GM23338 (cell line): ENCODE measurements around the gene RASAL3.

Experiments
- CREB1 ChIP-seq: fragments of 250-450 bp; sonication (Bioruptor Pico); IDR thresholded peaks from 2 replicates; pipeline ENCODE4 v1.5.0; 2020; ENCODE audit warnings: low read depth, mild to moderate bottlenecking, moderate library complexity
- EZH2 ChIP-seq: fragments of 200-600 bp; sonication (generic); IDR thresholded peaks from one replicate; pipeline ENCODE4 v1.8.0; 2017; ENCODE audit warnings: antibody characterized with exemption, mild to moderate bottlenecking, low read depth; ENCODE audit not compliant: unreplicated experiment
- EZH2phosphoT487 ChIP-seq: fragments of 200-600 bp; sonication (generic); IDR thresholded peaks from one replicate; pipeline ENCODE4 v1.8.1; 2018; ENCODE audit warnings: antibody characterized with exemption; ENCODE audit not compliant: unreplicated experiment
- POLR2AphosphoS5 ChIP-seq: IDR thresholded peaks from 2 replicates; pipeline ENCODE4 v1.6.1; 2016; ENCODE audit warnings: antibody characterized with exemption, low read depth
- STAT1 ChIP-seq: IDR thresholded peaks from one replicate; pipeline ENCODE4 v1.6.1; 2016; ENCODE audit warnings: antibody characterized with exemption; ENCODE audit not compliant: unreplicated experiment
- ZNF114 ChIP-seq: fragments of 250-450 bp; sonication (Bioruptor Pico); IDR thresholded peaks from 2 replicates; pipeline ENCODE4 v1.5.0; 2020; ENCODE audit warnings: mild to moderate bottlenecking, moderate library complexity
- TF ChIP-seq, protein P1 (sequence below), 2 experiments: fragments of 200-600 bp in 1 of 2; sonication (generic) in 1 of 2; conservative IDR thresholded peaks; 2 replicates each; pipeline versions ENCODE4 v1.5.1 to v1.6.1; 2016 to 2017; ENCODE audit warnings: antibody characterized with exemption in 2 of 2, low read depth in 2 of 2, mild to moderate bottlenecking in 2 of 2, moderate library complexity in 1 of 2
- TF ChIP-seq, protein P2 (sequence below): IDR thresholded peaks from one replicate; pipeline ENCODE4 v1.6.1; 2018; ENCODE audit warnings: antibody characterized with exemption; ENCODE audit not compliant: unreplicated experiment

DNA sequence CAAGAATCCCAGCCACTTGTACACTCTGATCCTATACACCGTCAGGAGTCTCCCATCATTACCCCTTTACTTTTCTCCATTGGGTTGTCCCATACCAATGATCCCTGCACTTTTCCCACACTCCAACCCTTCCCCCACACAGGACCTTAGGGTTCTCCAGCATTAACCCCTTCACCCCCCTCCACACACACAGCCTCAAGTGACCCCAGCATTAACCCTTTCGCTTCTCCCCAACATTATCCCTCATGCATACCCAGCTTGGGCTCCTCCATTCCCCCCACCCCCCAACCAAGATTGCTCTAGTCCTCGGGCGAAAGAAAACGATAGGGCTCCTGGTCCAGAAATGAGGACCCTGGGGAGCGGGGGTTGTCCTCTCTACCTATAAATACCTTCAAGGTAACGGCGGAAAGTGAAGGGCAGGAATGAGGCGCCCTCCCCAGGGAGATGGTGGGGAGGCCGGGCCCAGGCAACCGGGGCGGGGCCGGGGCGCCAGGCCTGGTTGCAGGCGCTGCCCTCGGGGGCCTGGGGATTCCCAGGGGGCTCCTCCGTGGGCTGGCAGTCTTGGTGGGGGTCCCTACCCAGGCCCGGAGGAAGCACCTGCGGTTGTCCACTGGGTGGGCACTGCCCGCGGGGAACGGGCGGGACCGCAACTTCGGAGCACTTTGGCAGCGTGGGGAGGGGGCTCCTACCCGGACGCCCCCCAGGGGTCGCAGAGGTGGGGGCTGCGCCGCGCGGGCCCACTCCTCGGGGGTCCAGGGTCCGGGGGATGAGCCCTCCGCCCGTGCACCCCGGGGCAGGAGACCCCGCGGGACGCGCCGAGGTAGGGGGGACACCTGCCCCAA, 15.3 kb downstream of the RASAL3 start:
- TF ChIP-seq, protein P1, sequence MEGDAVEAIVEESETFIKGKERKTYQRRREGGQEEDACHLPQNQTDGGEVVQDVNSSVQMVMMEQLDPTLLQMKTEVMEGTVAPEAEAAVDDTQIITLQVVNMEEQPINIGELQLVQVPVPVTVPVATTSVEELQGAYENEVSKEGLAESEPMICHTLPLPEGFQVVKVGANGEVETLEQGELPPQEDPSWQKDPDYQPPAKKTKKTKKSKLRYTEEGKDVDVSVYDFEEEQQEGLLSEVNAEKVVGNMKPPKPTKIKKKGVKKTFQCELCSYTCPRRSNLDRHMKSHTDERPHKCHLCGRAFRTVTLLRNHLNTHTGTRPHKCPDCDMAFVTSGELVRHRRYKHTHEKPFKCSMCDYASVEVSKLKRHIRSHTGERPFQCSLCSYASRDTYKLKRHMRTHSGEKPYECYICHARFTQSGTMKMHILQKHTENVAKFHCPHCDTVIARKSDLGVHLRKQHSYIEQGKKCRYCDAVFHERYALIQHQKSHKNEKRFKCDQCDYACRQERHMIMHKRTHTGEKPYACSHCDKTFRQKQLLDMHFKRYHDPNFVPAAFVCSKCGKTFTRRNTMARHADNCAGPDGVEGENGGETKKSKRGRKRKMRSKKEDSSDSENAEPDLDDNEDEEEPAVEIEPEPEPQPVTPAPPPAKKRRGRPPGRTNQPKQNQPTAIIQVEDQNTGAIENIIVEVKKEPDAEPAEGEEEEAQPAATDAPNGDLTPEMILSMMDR (conservative IDR thresholded peaks at IDR 0.05; ENCODE audit: low read depth in 2 of 2): 0 out of 4 replicates have a peak, but pooled peaks of 1 of the 2 experiments have one; percentile 16
- no peak for TF ChIP-seq EZH2
- no peak for TF ChIP-seq EZH2phosphoT487
- TF ChIP-seq POLR2AphosphoS5: no peak
- TF ChIP-seq CREB1 (CRISPR knock-in tag): 0 out of 2 replicates have a peak, but pooled peaks have one; percentile 15
- TF ChIP-seq STAT1: no peak
- TF ChIP-seq, protein P2, sequence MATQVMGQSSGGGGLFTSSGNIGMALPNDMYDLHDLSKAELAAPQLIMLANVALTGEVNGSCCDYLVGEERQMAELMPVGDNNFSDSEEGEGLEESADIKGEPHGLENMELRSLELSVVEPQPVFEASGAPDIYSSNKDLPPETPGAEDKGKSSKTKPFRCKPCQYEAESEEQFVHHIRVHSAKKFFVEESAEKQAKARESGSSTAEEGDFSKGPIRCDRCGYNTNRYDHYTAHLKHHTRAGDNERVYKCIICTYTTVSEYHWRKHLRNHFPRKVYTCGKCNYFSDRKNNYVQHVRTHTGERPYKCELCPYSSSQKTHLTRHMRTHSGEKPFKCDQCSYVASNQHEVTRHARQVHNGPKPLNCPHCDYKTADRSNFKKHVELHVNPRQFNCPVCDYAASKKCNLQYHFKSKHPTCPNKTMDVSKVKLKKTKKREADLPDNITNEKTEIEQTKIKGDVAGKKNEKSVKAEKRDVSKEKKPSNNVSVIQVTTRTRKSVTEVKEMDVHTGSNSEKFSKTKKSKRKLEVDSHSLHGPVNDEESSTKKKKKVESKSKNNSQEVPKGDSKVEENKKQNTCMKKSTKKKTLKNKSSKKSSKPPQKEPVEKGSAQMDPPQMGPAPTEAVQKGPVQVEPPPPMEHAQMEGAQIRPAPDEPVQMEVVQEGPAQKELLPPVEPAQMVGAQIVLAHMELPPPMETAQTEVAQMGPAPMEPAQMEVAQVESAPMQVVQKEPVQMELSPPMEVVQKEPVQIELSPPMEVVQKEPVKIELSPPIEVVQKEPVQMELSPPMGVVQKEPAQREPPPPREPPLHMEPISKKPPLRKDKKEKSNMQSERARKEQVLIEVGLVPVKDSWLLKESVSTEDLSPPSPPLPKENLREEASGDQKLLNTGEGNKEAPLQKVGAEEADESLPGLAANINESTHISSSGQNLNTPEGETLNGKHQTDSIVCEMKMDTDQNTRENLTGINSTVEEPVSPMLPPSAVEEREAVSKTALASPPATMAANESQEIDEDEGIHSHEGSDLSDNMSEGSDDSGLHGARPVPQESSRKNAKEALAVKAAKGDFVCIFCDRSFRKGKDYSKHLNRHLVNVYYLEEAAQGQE: no peak
- no peak for TF ChIP-seq ZNF114
